Adrenal gland (tissue), 5 donors: ENCODE results near the gene UBALD2.

Source experiments
- CTCF ChIP-seq, 6 experiments: fragments of 450-650 bp in 4 of 6; fragments of 200-600 bp in 2 of 6; sonication (generic) in 1 of 6; IDR thresholded peaks; 1 replicate in 5 of 6; 2 replicates in 1 of 6; pipeline versions ENCODE4 v1.5.1 to v1.8.0; 2016 to 2021; ENCODE audit warnings: antibody characterized with exemption in 6 of 6, mild to moderate bottlenecking in 2 of 6, moderate library complexity in 1 of 6
- POLR2A ChIP-seq, 2 donors: fragments of 450-650 bp; IDR thresholded peaks; one replicate each; pipeline ENCODE4 v1.6.1; 2017; ENCODE audit warnings: antibody characterized with exemption in 2 of 2, mild to moderate bottlenecking in 2 of 2, moderate library complexity in 1 of 2
- donor health status: DM: no; HTN: no; CAD: no.

GRCh38 chr17:76275382-76276068, 10.4 kb downstream of the UBALD2 start:
- TF ChIP-seq CTCF (IDR thresholded peaks at IDR 0.05) (no peak), POLR2A (IDR thresholded peaks at IDR 0.05) (no peak)
